ENCODE data around the gene FNIP1.

FNIP1 gene

DNA sequence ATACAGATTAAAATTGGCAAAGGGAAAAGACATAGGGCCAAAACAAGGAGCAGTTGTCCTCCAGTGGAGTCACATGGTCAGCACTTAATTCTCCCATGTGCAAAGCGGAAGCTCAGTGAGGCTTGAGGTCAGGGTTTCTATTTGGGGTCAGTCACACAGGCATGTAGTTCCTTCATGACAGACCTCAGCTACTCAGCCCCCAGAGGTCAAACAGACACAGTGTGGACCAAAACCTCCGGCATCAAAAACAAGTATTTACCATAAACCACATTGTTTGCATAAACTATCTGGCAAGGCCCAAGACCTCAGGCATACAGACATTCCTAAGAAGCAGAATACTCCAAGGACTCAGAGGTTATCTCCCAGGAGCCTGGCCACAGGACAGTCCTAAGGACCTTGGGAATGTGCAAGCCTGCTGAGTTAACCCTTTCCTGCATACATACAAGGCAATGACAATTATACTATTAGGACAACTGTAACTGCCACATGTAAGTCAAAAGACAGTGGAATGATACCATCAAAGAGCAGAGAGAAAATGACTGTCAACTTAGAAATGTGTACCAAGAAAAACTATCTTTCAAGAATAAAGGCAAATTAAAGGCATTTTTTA, 28.7 kb upstream of the FNIP1 start:
- Histone ChIP-seq H3K27ac (ENCODE audit: low read depth, low read length) (no peak overlapping the region), H2AFZ (ENCODE audit: low read depth, low read length, severe bottlenecking) (no peak overlapping the region), H3K4me2 (ENCODE audit: low read depth, low read length, poor library complexity, severe bottlenecking) (no peak overlapping the region), H3K79me2 (ENCODE audit: insufficient read depth, low read length) (no peaks in the 10 kb centered on the region), H3K9me2 (replicated peaks; ENCODE audit: insufficient read depth, low read length) (no peaks in the 10 kb centered on the region), H3K9ac (ENCODE audit: low read length) (no peak overlapping the region), H3K36me3 (ENCODE audit: low read length) (no peaks in the 10 kb centered on the region), H4K20me1 (ENCODE audit: low read depth, low read length) (no peaks in the 10 kb centered on the region), H3F3A (ENCODE audit: insufficient read depth) (no peaks in the 10 kb centered on the region), H3K9me3 (ENCODE audit: insufficient read depth, low read length) (no peaks in the 10 kb centered on the region), H3K4me3 (ENCODE audit: insufficient read depth, low read length, poor library complexity, severe bottlenecking) (no peak overlapping the region), H3K27me3 (ENCODE audit: low read length) (no peaks in the 10 kb centered on the region)
- TF ChIP-seq, protein P1, sequence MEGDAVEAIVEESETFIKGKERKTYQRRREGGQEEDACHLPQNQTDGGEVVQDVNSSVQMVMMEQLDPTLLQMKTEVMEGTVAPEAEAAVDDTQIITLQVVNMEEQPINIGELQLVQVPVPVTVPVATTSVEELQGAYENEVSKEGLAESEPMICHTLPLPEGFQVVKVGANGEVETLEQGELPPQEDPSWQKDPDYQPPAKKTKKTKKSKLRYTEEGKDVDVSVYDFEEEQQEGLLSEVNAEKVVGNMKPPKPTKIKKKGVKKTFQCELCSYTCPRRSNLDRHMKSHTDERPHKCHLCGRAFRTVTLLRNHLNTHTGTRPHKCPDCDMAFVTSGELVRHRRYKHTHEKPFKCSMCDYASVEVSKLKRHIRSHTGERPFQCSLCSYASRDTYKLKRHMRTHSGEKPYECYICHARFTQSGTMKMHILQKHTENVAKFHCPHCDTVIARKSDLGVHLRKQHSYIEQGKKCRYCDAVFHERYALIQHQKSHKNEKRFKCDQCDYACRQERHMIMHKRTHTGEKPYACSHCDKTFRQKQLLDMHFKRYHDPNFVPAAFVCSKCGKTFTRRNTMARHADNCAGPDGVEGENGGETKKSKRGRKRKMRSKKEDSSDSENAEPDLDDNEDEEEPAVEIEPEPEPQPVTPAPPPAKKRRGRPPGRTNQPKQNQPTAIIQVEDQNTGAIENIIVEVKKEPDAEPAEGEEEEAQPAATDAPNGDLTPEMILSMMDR (IDR thresholded peaks at IDR 0.05; ENCODE audit: insufficient read depth, low read length, poor library complexity, severe bottlenecking), result no peak
- no peak for TF ChIP-seq EZH2phosphoT487 (conservative IDR thresholded peaks at IDR 0.05; ENCODE audit: low read length)

DNA sequence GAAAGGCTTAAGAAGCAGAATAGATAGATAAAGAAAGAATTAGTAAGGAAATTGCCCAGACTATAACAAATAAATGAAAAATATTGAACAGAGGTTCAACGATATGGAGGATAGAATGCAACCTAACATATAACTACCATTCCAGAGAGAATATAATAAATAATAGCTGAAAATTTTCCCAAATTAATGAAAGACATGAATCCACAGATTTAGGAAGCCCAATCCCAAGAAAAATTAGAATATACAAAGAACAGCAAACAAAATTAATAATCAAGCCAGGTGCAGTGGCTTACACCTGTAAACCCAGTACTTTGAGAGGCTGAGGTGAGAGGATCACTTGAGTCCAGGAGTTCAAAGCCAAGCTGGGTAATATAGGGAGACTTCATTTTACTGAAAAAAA, 27.8 kb upstream of the FNIP1 start:
- H3K9me3 ChIP-seq (ENCODE audit: insufficient read depth, low read length), result no peaks in the 10 kb centered on the region
- no peaks in the 10 kb centered on the region for H3F3A ChIP-seq (ENCODE audit: insufficient read depth)
- H3K9ac ChIP-seq (ENCODE audit: low read length), result no peak overlapping the region
- TF ChIP-seq, protein P1 (IDR thresholded peaks at IDR 0.05; ENCODE audit: insufficient read depth, low read length, poor library complexity, severe bottlenecking), result no peak
- TF ChIP-seq EZH2phosphoT487 (conservative IDR thresholded peaks at IDR 0.05; ENCODE audit: low read length), result no peak
- H3K4me3 ChIP-seq (ENCODE audit: insufficient read depth, low read length, poor library complexity, severe bottlenecking), result no peak overlapping the region
- no peak overlapping the region for H3K27ac ChIP-seq (ENCODE audit: low read depth, low read length)
- no peaks in the 10 kb centered on the region for H3K9me2 ChIP-seq (replicated peaks; ENCODE audit: insufficient read depth, low read length)
- H3K27me3 ChIP-seq (ENCODE audit: low read length), result no peaks in the 10 kb centered on the region
- H3K4me2 ChIP-seq (ENCODE audit: low read depth, low read length, poor library complexity, severe bottlenecking), result no peak overlapping the region
- H3K79me2 ChIP-seq (ENCODE audit: insufficient read depth, low read length), result no peaks in the 10 kb centered on the region
- no peaks in the 10 kb centered on the region for H3K36me3 ChIP-seq (ENCODE audit: low read length)
- no peaks in the 10 kb centered on the region for H4K20me1 ChIP-seq (ENCODE audit: low read depth, low read length)
- no peak overlapping the region for H2AFZ ChIP-seq (ENCODE audit: low read depth, low read length, severe bottlenecking)

DNA sequence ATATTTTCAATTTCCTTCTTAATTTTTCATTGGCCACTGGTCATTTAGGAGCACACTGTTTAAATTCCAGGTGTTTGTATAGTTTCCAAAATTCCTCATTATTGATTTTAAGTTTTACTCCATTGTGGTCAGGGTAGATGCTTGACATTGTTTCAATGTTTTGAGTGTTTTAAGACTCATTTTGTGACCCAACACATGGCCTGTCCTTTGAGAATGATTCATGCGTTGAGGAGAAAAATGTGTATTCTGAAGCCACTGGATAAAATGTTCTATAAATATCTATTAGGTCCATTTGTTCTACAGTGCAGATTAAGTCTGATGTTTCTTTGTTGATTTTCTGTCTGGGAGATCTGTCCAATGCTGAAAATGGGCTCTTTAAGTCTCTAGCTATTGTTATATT, 24.4 kb upstream of the FNIP1 start:
- TF ChIP-seq, protein P1 (IDR thresholded peaks at IDR 0.05; ENCODE audit: insufficient read depth, low read length, poor library complexity, severe bottlenecking), result no peak
- no peak for TF ChIP-seq EZH2phosphoT487 (conservative IDR thresholded peaks at IDR 0.05; ENCODE audit: low read length)
- Histone ChIP-seq H3K27ac (ENCODE audit: low read depth, low read length) (no peak overlapping the region), H4K20me1 (ENCODE audit: low read depth, low read length) (no peaks in the 10 kb centered on the region), H3K79me2 (ENCODE audit: insufficient read depth, low read length) (no peaks in the 10 kb centered on the region), H3K36me3 (ENCODE audit: low read length) (no peaks in the 10 kb centered on the region), H3K9me3 (ENCODE audit: insufficient read depth, low read length) (no peaks in the 10 kb centered on the region), H3K4me3 (ENCODE audit: insufficient read depth, low read length, poor library complexity, severe bottlenecking) (no peak overlapping the region), H2AFZ (ENCODE audit: low read depth, low read length, severe bottlenecking) (no peak overlapping the region), H3K9me2 (replicated peaks; ENCODE audit: insufficient read depth, low read length) (no peaks in the 10 kb centered on the region), H3K9ac (ENCODE audit: low read length) (no peak overlapping the region), H3K27me3 (ENCODE audit: low read length) (no peaks in the 10 kb centered on the region), H3K4me2 (ENCODE audit: low read depth, low read length, poor library complexity, severe bottlenecking) (no peak overlapping the region), H3F3A (ENCODE audit: insufficient read depth) (no peaks in the 10 kb centered on the region)

Measured in SU-DHL-6 (cell line).